Spleen (tissue), 11 donors: ENCODE results near the gene LYPD1. TPM values are rescaled to one million over a fixed set of nuclear protein-coding genes. Genes with fewer than 3 reads are reported as not detected.

Source experiments
- DNase-seq: peaks from one replicate; pipeline ENCODE4 v3.0.0-alpha.2; 2020
- H3K27ac ChIP-seq, 8 donors: fragments of 200-600 bp; sonication (generic) in 7 of 8; 1 replicate in 4 of 8; 2 replicates in 4 of 8; pipeline versions ENCODE4 v1.5.0 to v1.8.0; 2016 to 2021; ENCODE audit warnings: inconsistent platforms in 4 of 8, mild to moderate bottlenecking in 4 of 8, moderate library complexity in 1 of 8
- H3K27me3 ChIP-seq, 7 donors: fragments of 200-600 bp; sonication (generic) in 6 of 7; replicated peaks in 1 of 7; 1 replicate in 4 of 7; 2 replicates in 3 of 7; pipeline versions ENCODE4 v1.5.0 to v1.8.0; 2016 to 2021; ENCODE audit warnings: inconsistent platforms in 3 of 7, mild to moderate bottlenecking in 1 of 7
- H3K36me3 ChIP-seq, 6 donors: fragments of 200-600 bp; sonication (generic) in 5 of 6; 1 replicate in 4 of 6; 2 replicates in 2 of 6; pipeline versions ENCODE4 v1.5.0 to v1.8.0; 2016 to 2021; ENCODE audit warnings: inconsistent platforms in 2 of 6
- H3K4me1 ChIP-seq, 6 donors: fragments of 200-600 bp; sonication (generic) in 5 of 6; 1 replicate in 3 of 6; 2 replicates in 3 of 6; pipeline versions ENCODE4 v1.5.0 to v1.8.0; 2016 to 2021; ENCODE audit warnings: inconsistent platforms in 3 of 6
- H3K4me3 ChIP-seq, 8 donors: fragments of 200-600 bp; sonication (generic) in 7 of 8; 1 replicate in 4 of 8; 2 replicates in 4 of 8; pipeline versions ENCODE4 v1.5.0 to v1.8.0; 2016 to 2021; ENCODE audit warnings: inconsistent platforms in 4 of 8, mild to moderate bottlenecking in 4 of 8, moderate library complexity in 2 of 8
- H3K9me3 ChIP-seq, 8 donors: fragments of 200-600 bp; sonication (generic) in 7 of 8; 1 replicate in 4 of 8; 2 replicates in 4 of 8; pipeline versions ENCODE4 v1.5.0 to v1.8.0; 2016 to 2021; ENCODE audit warnings: inconsistent platforms in 4 of 8
- POLR2A ChIP-seq, 3 donors: fragments of 450-650 bp; IDR thresholded peaks; one replicate each; pipeline ENCODE4 v1.5.1; 2017; ENCODE audit warnings: antibody characterized with exemption in 3 of 3, mild to moderate bottlenecking in 1 of 3
- POLR2AphosphoS5 ChIP-seq, 3 donors: sonication (generic); formaldehyde crosslinking; IDR thresholded peaks; one replicate each; pipeline ENCODE4 v1.5.1; 2017; ENCODE audit warnings: antibody characterized with exemption in 3 of 3
- WGBS, 5 donors: extraction: QIAGEN DNeasy Blood & Tissue Kit in 3 of 5; methylation state at CpG; one replicate each; pipeline versions ENCODE4 v1.1.5 to v1.1.7; 2013 to 2018; 5-methylcytosine and 5-hydroxymethylcytosine counted together
- intact Hi-C: fragments of 100-400 bp; cut with DNase I; formaldehyde crosslinking; loops from one replicate; pipeline ENCODE4 v1.15.0; 2023; ENCODE audit warnings: low total_unique reads
- polyA plus RNA-seq, 3 donors: library from polyadenylated mRNA; stranded (reverse); fragments of 200-250 nt; gene quantifications; one replicate each; pipeline ENCODE4 v1.2.1, GENCODE V29; 2013
- total RNA-seq, 7 donors: library from RNA; depleted of rRNA in 3 of 7; stranded (reverse); fragments of >200 nt in 3 of 7; fragmentation: NEBNext Ultra II Directional in 4 of 7; extraction: Animal tissue kit (Norgen Biotek cat#: 25700) in 4 of 7; gene quantifications; one replicate each; pipeline versions ENCODE4 v1.1.0 to v1.2.1, GENCODE V29; 2016 to 2021
- TF ChIP-seq, protein P1 (sequence below), 11 experiments: fragments of 200-600 bp in 7 of 11; fragments of 450-650 bp in 4 of 11; sonication (generic) in 4 of 11; IDR thresholded peaks in 8 of 11; conservative IDR thresholded peaks in 3 of 11; 1 replicate in 7 of 11; 2 replicates in 4 of 11; pipeline versions ENCODE4 v1.4.0 to v1.8.0; 2016 to 2021; ENCODE audit warnings: antibody characterized with exemption in 11 of 11, inconsistent platforms in 4 of 11, mild to moderate bottlenecking in 1 of 11
- donor health status: healthy with polysubstance abuse.
- donor health status: DM: no; HTN: no; CAD: no; lungs with moderate emphysema.
- donor health status: DM: no; HTN: no; CAD: no.
- donor health status: Bipolar disorder and iron deficiency.
- donor health status: healthy.
- donor health status: DM: no; HTN: no; CAD: no.
- donor health status: DM: yes; HTN: yes; CAD: no.

The LYPD1 gene
- total and polyA plus RNA-seq, 10 donors = 0.10 to 4.3 (median 0.46) TPM

DNA sequence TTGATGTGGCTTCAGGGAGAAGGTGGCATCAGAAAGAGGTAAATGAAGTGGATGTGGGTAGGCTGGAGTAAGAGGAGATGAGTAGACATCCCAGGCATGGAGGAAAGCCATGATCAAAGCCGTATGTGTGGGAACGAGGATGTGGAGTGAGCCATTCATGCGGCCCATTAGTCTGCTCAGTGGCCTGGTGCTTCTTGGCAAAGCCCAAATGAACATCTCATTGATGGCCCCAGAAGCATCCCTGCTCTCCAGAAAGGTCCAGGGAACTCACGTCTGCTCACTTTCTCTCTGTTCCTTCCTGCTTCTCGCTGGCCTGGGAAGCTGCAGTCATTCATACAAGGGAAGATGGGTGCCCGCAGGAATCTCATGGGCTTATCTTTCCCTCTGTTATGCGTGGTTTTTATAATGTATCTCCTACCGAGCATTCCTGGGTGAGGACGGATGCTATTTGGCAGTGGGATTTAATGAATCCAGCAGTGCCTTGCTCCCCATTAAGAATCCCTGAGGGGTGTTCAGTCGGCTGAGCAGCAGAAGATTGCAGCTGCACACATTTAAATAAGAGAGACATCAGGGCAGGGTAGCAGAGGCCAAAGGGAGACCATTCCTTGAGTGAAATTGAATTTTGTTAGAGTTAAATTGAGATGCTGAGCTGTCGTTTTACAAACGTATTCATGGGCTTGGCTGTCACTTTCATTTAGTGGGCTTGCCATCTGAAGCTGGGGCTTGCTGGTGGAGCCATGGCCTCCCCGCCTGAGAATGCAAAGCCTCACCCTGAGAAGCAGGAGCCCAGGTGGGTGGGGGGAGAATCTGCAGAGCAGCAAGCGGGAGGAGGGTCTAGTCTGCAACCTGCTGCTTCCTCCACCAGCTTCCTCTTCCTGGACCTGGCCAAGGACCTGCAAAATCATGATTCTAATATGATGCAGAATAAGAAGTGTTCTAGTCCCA is 64.5 kb downstream of the LYPD1 start:
- Histone ChIP-seq H3K27me3 (no peaks in the 10 kb centered on the region), H3K4me1 (no peaks in the 10 kb centered on the region), H3K36me3 (no peaks in the 10 kb centered on the region), H3K4me3 (no peak overlapping the region), H3K9me3 (no peaks in the 10 kb centered on the region), H3K27ac (no peak overlapping the region)
- WGBS, 5 donors = 68 to 78% (median 71%) methylated on average over 14 of the region's 14 CpGs
- DNase-seq = no peak
- TF ChIP-seq, protein P1, sequence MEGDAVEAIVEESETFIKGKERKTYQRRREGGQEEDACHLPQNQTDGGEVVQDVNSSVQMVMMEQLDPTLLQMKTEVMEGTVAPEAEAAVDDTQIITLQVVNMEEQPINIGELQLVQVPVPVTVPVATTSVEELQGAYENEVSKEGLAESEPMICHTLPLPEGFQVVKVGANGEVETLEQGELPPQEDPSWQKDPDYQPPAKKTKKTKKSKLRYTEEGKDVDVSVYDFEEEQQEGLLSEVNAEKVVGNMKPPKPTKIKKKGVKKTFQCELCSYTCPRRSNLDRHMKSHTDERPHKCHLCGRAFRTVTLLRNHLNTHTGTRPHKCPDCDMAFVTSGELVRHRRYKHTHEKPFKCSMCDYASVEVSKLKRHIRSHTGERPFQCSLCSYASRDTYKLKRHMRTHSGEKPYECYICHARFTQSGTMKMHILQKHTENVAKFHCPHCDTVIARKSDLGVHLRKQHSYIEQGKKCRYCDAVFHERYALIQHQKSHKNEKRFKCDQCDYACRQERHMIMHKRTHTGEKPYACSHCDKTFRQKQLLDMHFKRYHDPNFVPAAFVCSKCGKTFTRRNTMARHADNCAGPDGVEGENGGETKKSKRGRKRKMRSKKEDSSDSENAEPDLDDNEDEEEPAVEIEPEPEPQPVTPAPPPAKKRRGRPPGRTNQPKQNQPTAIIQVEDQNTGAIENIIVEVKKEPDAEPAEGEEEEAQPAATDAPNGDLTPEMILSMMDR (IDR thresholded peaks at IDR 0.05 in 8 of 11, conservative IDR thresholded peaks at IDR 0.05 in 3 of 11) = no peak
- TF ChIP-seq POLR2AphosphoS5 (IDR thresholded peaks at IDR 0.05) (no peak), POLR2A (IDR thresholded peaks at IDR 0.05) (no peak)
- intact Hi-C loops = no loop called here

DNA sequence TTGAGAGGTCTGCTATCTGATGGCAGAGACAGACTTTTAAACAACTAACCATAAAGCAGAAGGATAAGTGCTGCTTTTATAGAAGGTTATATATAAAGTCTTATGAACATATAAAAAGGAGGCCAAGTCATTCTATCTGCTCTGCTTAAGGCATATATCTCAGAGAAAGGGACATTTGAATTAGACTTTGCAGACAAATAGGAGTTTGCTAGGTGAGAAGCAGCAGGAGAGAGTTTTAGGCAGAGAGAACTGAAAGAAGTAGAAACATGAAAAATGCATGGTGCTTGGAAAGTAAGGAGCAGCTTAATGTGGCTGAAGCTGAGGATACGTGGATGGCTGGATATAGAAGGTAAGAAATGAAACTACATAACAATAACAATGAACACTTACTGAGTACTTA is 65.4 kb downstream of the LYPD1 start:
- 68 to 91% (median 84%) methylated on average over 1 of the region's 1 CpG for WGBS, 5 donors
- no peak for TF ChIP-seq POLR2A (IDR thresholded peaks at IDR 0.05)
- TF ChIP-seq, protein P1 (IDR thresholded peaks at IDR 0.05 in 8 of 11, conservative IDR thresholded peaks at IDR 0.05 in 3 of 11) = no peak
- no peak for TF ChIP-seq POLR2AphosphoS5 (IDR thresholded peaks at IDR 0.05)
- Histone ChIP-seq H3K36me3 (no peaks in the 10 kb centered on the region), H3K4me1 (no peaks in the 10 kb centered on the region), H3K27me3 (peaks cover 0 to under 1% (median 0%) of the 10 kb centered on the region in 7 donors), H3K4me3 (no peak overlapping the region), H3K9me3 (no peaks in the 10 kb centered on the region), H3K27ac (no peak overlapping the region)
- DNase-seq = no peak
- intact Hi-C loops = no loop called here

DNA sequence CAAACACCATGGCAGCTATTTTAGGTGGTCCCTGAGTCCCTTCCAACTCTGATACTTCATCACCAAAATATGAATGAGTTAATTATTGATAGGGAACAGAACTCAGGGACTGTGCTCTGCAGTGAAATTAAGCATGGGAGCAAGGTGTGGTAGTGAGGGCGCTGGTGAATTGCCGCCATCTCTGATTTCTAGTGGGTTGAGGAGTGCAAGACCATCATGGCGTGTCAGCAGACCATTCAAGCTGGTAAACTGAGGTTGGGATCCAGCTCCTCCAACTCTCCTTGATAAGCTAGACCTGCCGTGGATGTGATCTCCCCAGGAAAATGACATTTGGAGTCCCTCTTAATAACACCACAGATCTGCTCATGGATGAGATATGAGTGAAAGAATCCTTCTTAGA is 70.4 kb downstream of the LYPD1 start:
- whole genome bisulfite sequencing, 5 donors = 82 to 89% (median 86%) methylated on average over 4 of the region's 4 CpGs
- no peak overlapping the region for H3K4me3 ChIP-seq
- peaks cover 0 to 8% (median 0%) of the 10 kb centered on the region in 7 donors for H3K27me3 ChIP-seq
- DNase-seq = no peak
- TF ChIP-seq POLR2A (IDR thresholded peaks at IDR 0.05) = no peak
- no peak for TF ChIP-seq POLR2AphosphoS5 (IDR thresholded peaks at IDR 0.05)
- TF ChIP-seq, protein P1 (IDR thresholded peaks at IDR 0.05 in 8 of 11, conservative IDR thresholded peaks at IDR 0.05 in 3 of 11) = no peak
- H3K27ac ChIP-seq = no peak overlapping the region
- intact Hi-C loops = no loop called here
- H3K4me1 ChIP-seq = no peaks in the 10 kb centered on the region
- H3K36me3 ChIP-seq = no peaks in the 10 kb centered on the region
- peaks cover 0 to 20% (median 4%) of the 10 kb centered on the region in 8 donors for H3K9me3 ChIP-seq

DNA sequence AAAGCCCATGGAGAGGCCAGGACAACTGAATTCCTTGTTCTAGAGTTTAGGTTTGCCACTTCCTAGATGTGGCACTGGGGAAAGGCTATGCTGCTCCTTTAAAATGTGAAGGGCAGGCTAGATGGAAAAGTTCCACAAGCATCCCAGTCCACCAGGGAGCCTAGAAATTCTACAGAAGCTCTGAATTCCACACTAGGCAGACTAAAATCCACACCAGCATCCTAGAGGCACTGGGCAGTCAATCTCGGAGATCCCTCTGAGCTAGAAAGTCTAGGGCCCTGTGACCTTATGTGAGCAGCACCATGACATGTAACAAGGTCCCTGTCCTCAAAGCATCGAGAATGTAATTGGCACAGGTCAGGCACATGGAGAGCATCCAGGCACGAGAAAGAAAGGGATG is 71.5 kb downstream of the LYPD1 start:
- intact Hi-C loops = no loop called here
- 61 to 83% (median 74%) methylated on average over 3 of the region's 3 CpGs for WGBS, 5 donors
- H3K36me3 ChIP-seq = no peaks in the 10 kb centered on the region
- no peak for DNase-seq
- H3K4me1 ChIP-seq = no peaks in the 10 kb centered on the region
- H3K4me3 ChIP-seq = no peak overlapping the region
- H3K27me3 ChIP-seq = peaks cover 0 to 8% (median 0%) of the 10 kb centered on the region in 7 donors
- H3K9me3 ChIP-seq = peaks cover 0 to 20% (median 4%) of the 10 kb centered on the region in 8 donors
- no peak overlapping the region for H3K27ac ChIP-seq
- TF ChIP-seq POLR2A (IDR thresholded peaks at IDR 0.05) (no peak), POLR2AphosphoS5 (IDR thresholded peaks at IDR 0.05) (no peak)
- TF ChIP-seq, protein P1 (IDR thresholded peaks at IDR 0.05 in 8 of 11, conservative IDR thresholded peaks at IDR 0.05 in 3 of 11) = no peak
